GM12891 (cell line): ENCODE measurements around the gene TRPM8.

Experiments used
- PAX5 ChIP-seq: IDR thresholded peaks from 2 replicates; pipeline ENCODE4 v1.6.1; 2011; ENCODE audit warnings: low read length, moderate library complexity, mild to moderate bottlenecking; ENCODE audit not compliant: insufficient read depth, severe bottlenecking
- POLR2A ChIP-seq: IDR thresholded peaks from 2 replicates; pipeline ENCODE4 v1.6.1; 2011; ENCODE audit warnings: low read depth, low read length, control low read depth
- POLR2AphosphoS5 ChIP-seq: IDR thresholded peaks from 2 replicates; pipeline ENCODE4 v1.6.1; 2011; ENCODE audit warnings: low read depth, low read length, control low read depth
- POU2F2 ChIP-seq: IDR thresholded peaks from 2 replicates; pipeline ENCODE4 v1.6.1; 2011; ENCODE audit warnings: low read depth, mild to moderate bottlenecking, control low read depth, low read length, moderate library complexity
- SPI1 ChIP-seq: IDR thresholded peaks from 2 replicates; pipeline ENCODE4 v1.6.1; 2011; ENCODE audit warnings: low read depth, low read length, control low read depth
- TAF1 ChIP-seq: IDR thresholded peaks from 2 replicates; pipeline ENCODE4 v1.6.1; 2011; ENCODE audit warnings: low read depth, low read length, control low read depth

GRCh38 chr2:233934524-233934923 lies 17.4 kb downstream of the TRPM8 start:
- TF ChIP-seq POLR2AphosphoS5 (no peak), POLR2A (no peak), POU2F2 (no peak), TAF1 (no peak), SPI1 (no peak), PAX5 (no peak)
